Sigmoid colon (tissue), 7 donors: ENCODE data around the gene QKI. TPM values are rescaled to one million over a fixed set of nuclear protein-coding genes. Genes with fewer than 3 reads are reported as not detected.

Source experiments
- DNase-seq: peaks from one replicate; pipeline ENCODE4 v3.0.0-alpha.2; 2019
- H3K27ac ChIP-seq, 4 donors: fragments of 200-600 bp; sonication (generic); one replicate each; pipeline ENCODE4 v1.5.1; 2016 to 2019; ENCODE audit warnings: mild to moderate bottlenecking in 1 of 4
- H3K27me3 ChIP-seq, 3 donors: fragments of 200-600 bp; sonication (generic); one replicate each; pipeline ENCODE4 v1.5.1; 2019; ENCODE audit warnings: mild to moderate bottlenecking in 1 of 3
- H3K36me3 ChIP-seq, 4 donors: fragments of 200-600 bp; sonication (generic); one replicate each; pipeline ENCODE4 v1.5.1; 2016 to 2019
- H3K4me1 ChIP-seq, 4 donors: fragments of 200-600 bp; sonication (generic); one replicate each; pipeline ENCODE4 v1.5.1; 2017 to 2019
- H3K4me3 ChIP-seq, 4 donors: fragments of 200-600 bp; sonication (generic); one replicate each; pipeline ENCODE4 v1.5.1; 2017 to 2019; ENCODE audit warnings: mild to moderate bottlenecking in 2 of 4, moderate library complexity in 1 of 4
- H3K9me3 ChIP-seq, 4 donors: fragments of 200-600 bp in 3 of 4; sonication (generic) in 3 of 4; one replicate each; pipeline versions ENCODE4 v1.5.1 to v1.6.1; 2013 to 2019
- EP300 ChIP-seq, 4 donors: sonication (generic); formaldehyde crosslinking; IDR thresholded peaks; one replicate each; pipeline ENCODE4 v1.6.1; 2017; ENCODE audit warnings: antibody characterized with exemption in 4 of 4
- POLR2A ChIP-seq, 2 donors: fragments of 450-650 bp; IDR thresholded peaks; one replicate each; pipeline ENCODE4 v1.6.1; 2016; ENCODE audit warnings: antibody characterized with exemption in 2 of 2, mild to moderate bottlenecking in 2 of 2, moderate library complexity in 2 of 2
- POLR2AphosphoS5 ChIP-seq, 4 donors: sonication (generic); formaldehyde crosslinking; IDR thresholded peaks; one replicate each; pipeline ENCODE4 v1.6.1; 2017; ENCODE audit warnings: antibody characterized with exemption in 4 of 4
- WGBS, 2 donors: extraction: QIAGEN DNeasy Blood & Tissue Kit; methylation state at CpG; one replicate each; pipeline ENCODE4 v1.1.7; 2013; 5-methylcytosine and 5-hydroxymethylcytosine counted together
- intact Hi-C: fragments of 100-400 bp; cut with DNase I; formaldehyde crosslinking; loops from one replicate; pipeline ENCODE4 v1.15.1; 2023
- polyA plus RNA-seq, 3 donors: library from polyadenylated mRNA; stranded (reverse); fragments of 200-250 nt; gene quantifications; one replicate each; pipeline ENCODE4 v1.2.3, GENCODE V29; 2013
- total RNA-seq, 4 donors: library from RNA; depleted of rRNA; stranded (reverse); fragments of >200 nt; gene quantifications; one replicate each; pipeline ENCODE4 v1.1.0, GENCODE V29; 2016
- TF ChIP-seq, protein P1 (sequence below), 4 experiments: fragments of 450-650 bp in 3 of 4; fragments of 200-600 bp in 1 of 4; IDR thresholded peaks; one replicate each; pipeline ENCODE4 v1.5.1; 2016 to 2019; ENCODE audit warnings: antibody characterized with exemption in 4 of 4, mild to moderate bottlenecking in 3 of 4, moderate library complexity in 2 of 4
- donor health status: healthy with polysubstance abuse.
- donor health status: Bipolar disorder and iron deficiency.
- donor health status: healthy.

The QKI gene
- total and polyA plus RNA-seq, 7 donors: 9.2 to 146 (median 139) TPM

DNA sequence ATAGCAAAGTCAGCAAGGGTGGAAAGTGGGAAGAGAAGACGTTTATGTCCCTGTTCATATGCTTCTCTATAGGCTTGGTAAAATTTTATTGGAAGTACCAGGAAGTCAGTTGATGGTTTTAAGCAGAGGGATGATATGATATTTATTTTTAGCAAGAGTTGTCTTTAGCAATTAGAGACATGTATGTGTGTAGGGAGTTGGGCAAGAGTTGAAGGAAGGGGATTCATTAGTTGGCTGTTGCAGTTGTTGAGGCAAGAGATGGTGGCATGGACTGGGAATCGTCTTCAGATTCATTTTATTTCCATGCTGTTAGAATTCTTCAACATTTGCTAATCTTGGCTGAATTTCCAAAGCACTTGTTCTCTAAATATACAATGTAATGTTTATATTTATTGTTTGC is 85.6 kb downstream of the QKI start:
- Histone ChIP-seq H3K9me3 (no peaks in the 10 kb centered on the region), H3K4me1 (peaks cover 0 to 24% (median 17%) of the 10 kb centered on the region in 4 donors), H3K27me3 (no peaks in the 10 kb centered on the region), H3K4me3 (no peak overlapping the region), H3K27ac (no peak overlapping the region), H3K36me3 (no peaks in the 10 kb centered on the region)
- TF ChIP-seq POLR2AphosphoS5 (IDR thresholded peaks at IDR 0.05) (no peak), POLR2A (IDR thresholded peaks at IDR 0.05) (no peak), EP300 (IDR thresholded peaks at IDR 0.05) (no peak)
- TF ChIP-seq, protein P1, sequence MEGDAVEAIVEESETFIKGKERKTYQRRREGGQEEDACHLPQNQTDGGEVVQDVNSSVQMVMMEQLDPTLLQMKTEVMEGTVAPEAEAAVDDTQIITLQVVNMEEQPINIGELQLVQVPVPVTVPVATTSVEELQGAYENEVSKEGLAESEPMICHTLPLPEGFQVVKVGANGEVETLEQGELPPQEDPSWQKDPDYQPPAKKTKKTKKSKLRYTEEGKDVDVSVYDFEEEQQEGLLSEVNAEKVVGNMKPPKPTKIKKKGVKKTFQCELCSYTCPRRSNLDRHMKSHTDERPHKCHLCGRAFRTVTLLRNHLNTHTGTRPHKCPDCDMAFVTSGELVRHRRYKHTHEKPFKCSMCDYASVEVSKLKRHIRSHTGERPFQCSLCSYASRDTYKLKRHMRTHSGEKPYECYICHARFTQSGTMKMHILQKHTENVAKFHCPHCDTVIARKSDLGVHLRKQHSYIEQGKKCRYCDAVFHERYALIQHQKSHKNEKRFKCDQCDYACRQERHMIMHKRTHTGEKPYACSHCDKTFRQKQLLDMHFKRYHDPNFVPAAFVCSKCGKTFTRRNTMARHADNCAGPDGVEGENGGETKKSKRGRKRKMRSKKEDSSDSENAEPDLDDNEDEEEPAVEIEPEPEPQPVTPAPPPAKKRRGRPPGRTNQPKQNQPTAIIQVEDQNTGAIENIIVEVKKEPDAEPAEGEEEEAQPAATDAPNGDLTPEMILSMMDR (IDR thresholded peaks at IDR 0.05): no peak
- 49 to 75% methylated on average over 2 of the region's 2 CpGs for WGBS, 2 donors
- intact Hi-C loops: no loop called here
- DNase-seq: no peak

DNA sequence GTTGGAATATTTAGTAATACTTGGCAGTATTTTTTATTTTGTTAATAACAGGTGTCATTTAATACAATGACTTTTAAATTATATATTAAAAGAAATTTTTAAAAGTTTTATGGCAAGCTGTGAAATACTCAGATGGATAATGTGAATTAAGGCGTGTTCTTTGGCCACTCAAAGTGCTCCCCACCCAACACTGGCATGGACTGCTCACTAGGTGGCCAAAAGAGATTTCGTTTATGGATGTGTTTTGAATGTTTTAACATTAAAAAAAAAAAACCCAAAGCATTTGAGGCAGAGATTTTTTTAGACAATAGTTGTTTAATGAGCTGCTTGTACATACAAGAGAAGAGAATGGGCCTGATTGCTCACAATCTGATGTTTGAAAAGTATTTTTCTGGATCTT is 86.5 kb downstream of the QKI start:
- intact Hi-C loops: no loop called here
- no peak for TF ChIP-seq POLR2A (IDR thresholded peaks at IDR 0.05)
- TF ChIP-seq, protein P1 (IDR thresholded peaks at IDR 0.05): no peak
- no peak for TF ChIP-seq POLR2AphosphoS5 (IDR thresholded peaks at IDR 0.05)
- TF ChIP-seq EP300 (IDR thresholded peaks at IDR 0.05): no peak
- no peaks in the 10 kb centered on the region for H3K9me3 ChIP-seq
- 79 to 81% methylated on average over 2 of the region's 2 CpGs for WGBS, 2 donors
- no peak for DNase-seq
- no peak overlapping the region for H3K4me3 ChIP-seq
- H3K4me1 ChIP-seq: peaks cover 0 to 22% (median 16%) of the 10 kb centered on the region in 4 donors
- no peaks in the 10 kb centered on the region for H3K36me3 ChIP-seq
- no peak overlapping the region for H3K27ac ChIP-seq
- H3K27me3 ChIP-seq: no peaks in the 10 kb centered on the region

DNA sequence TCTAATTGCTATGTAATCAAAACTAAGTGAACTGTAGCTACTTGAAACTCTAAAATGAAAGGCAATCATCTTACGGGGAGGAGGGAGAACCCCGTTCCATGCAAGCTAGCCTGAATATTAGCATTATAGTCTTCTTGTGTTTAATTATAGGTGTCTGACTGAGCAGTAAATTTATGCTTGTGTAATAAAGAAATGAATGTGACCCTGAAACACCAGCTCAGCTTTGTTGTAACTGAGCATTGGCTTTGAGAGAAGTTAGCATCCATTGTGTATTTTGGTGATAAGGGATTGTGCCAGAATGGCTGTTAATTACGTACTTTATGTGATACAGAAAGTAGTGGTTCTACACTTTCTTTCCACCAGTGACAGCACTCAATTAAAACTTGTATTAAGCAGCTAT is 86.9 kb downstream of the QKI start:
- no peak overlapping the region for H3K4me3 ChIP-seq
- TF ChIP-seq POLR2AphosphoS5 (IDR thresholded peaks at IDR 0.05) (no peak), POLR2A (IDR thresholded peaks at IDR 0.05) (no peak), EP300 (IDR thresholded peaks at IDR 0.05) (no peak)
- TF ChIP-seq, protein P1 (IDR thresholded peaks at IDR 0.05): no peak
- no peaks in the 10 kb centered on the region for H3K36me3 ChIP-seq
- intact Hi-C loops: no loop called here
- peaks cover 0 to 18% (median 15%) of the 10 kb centered on the region in 4 donors for H3K4me1 ChIP-seq
- WGBS, 2 donors: 86 to 88% methylated on average over 3 of the region's 3 CpGs
- H3K27ac ChIP-seq: peak overlapping the region in 1 of 4 donors; percentile 21
- no peaks in the 10 kb centered on the region for H3K27me3 ChIP-seq
- no peaks in the 10 kb centered on the region for H3K9me3 ChIP-seq
- no peak for DNase-seq

DNA sequence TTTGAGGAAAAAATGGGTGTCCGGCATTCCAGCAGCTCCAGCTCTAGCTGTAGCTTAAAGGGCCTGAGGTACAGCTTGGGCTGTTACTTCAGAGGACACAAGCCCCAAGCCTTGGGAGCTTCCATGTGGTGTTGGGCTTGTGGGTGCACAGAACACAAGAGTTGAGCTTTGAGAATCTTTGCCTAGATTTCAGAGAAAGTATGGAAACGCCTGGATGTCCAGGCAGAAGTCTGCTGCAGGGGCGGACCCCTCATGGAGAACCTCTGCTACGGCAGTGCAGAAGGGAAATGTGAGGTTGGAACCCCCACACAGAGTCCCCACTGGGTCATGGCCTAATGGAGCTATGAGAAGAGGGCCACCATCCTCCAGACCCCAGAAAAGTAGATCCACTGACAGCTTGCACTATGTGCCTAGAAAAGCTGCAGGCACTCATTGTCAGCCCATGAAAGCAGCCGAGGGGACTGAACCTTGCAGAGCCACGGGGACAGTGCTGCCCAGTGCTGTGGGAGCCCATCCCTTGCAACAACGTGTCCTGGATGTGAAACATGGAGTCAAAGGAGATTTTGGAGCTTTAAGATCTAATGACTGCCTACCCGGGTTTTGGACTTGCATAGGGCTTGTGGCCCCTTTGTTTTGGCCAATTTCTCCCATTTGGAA is 90.6 kb downstream of the QKI start:
- intact Hi-C loops: no loop called here
- no peak overlapping the region for H3K4me3 ChIP-seq
- H3K27me3 ChIP-seq: no peaks in the 10 kb centered on the region
- no peak overlapping the region for H3K27ac ChIP-seq
- no peak for TF ChIP-seq POLR2AphosphoS5 (IDR thresholded peaks at IDR 0.05)
- TF ChIP-seq EP300 (IDR thresholded peaks at IDR 0.05): no peak
- TF ChIP-seq, protein P1 (IDR thresholded peaks at IDR 0.05): no peak
- no peak for TF ChIP-seq POLR2A (IDR thresholded peaks at IDR 0.05)
- no peak for DNase-seq
- H3K36me3 ChIP-seq: no peaks in the 10 kb centered on the region
- peaks cover 0 to 14% (median 11%) of the 10 kb centered on the region in 4 donors for H3K4me1 ChIP-seq
- WGBS, 2 donors: 76 to 90% methylated on average over 8 of the region's 8 CpGs
- H3K9me3 ChIP-seq: peaks cover 0 to 8% (median 3%) of the 10 kb centered on the region in 4 donors

DNA sequence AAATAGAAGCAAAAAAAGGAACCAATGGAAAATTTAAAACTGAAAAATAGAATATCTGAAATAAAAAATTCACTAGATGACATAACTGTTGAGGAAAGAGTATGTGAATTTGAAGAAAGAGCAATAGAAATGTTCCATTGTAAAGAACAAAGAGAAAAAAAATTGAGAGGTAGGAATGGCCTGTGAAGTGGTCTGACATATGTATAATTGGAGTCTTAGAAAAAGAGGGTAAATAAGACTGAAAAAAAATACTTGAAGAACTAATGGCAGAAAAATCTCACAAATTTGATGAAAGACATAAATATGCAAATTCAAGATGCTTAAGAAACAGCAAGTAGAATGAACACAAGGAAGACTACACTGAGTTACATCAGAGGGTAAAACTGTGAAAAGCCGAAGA is 93.4 kb downstream of the QKI start:
- peaks cover 0 to 8% (median 3%) of the 10 kb centered on the region in 4 donors for H3K9me3 ChIP-seq
- TF ChIP-seq, protein P1 (IDR thresholded peaks at IDR 0.05): no peak
- no peak for TF ChIP-seq POLR2AphosphoS5 (IDR thresholded peaks at IDR 0.05)
- no peak for TF ChIP-seq POLR2A (IDR thresholded peaks at IDR 0.05)
- TF ChIP-seq EP300 (IDR thresholded peaks at IDR 0.05): no peak
- H3K27ac ChIP-seq: no peak overlapping the region
- intact Hi-C loops: no loop called here
- WGBS, 2 donors: 94 to 100% methylated on average over 1 of the region's 1 CpG
- no peak for DNase-seq
- no peaks in the 10 kb centered on the region for H3K27me3 ChIP-seq
- no peaks in the 10 kb centered on the region for H3K4me1 ChIP-seq
- H3K36me3 ChIP-seq: no peaks in the 10 kb centered on the region
- no peak overlapping the region for H3K4me3 ChIP-seq
